Suprapubic skin (tissue), 4 donors: Measurements from ENCODE around the gene ALDH3B1. TPM values are rescaled to one million over a fixed set of nuclear protein-coding genes. Genes with fewer than 3 reads are reported as not detected.

Experiments
- DNase-seq, 2 donors: peaks; one replicate each; pipeline ENCODE4 v3.0.0-alpha.2; 2019; ENCODE audit warnings: low spot score in 2 of 2
- H3K27ac ChIP-seq: fragments of 200-600 bp; sonication (generic); one replicate; pipeline ENCODE4 v1.5.1; 2019
- H3K27me3 ChIP-seq: fragments of 200-600 bp; sonication (generic); one replicate; pipeline ENCODE4 v1.5.1; 2019
- H3K36me3 ChIP-seq: fragments of 200-600 bp; sonication (generic); one replicate; pipeline ENCODE4 v1.5.1; 2019
- H3K4me1 ChIP-seq: fragments of 200-600 bp; sonication (generic); one replicate; pipeline ENCODE4 v1.5.1; 2019
- H3K4me3 ChIP-seq: fragments of 200-600 bp; sonication (generic); one replicate; pipeline ENCODE4 v1.5.1; 2019; ENCODE audit warnings: mild to moderate bottlenecking
- H3K9me3 ChIP-seq: fragments of 200-600 bp; sonication (generic); one replicate; pipeline ENCODE4 v1.5.1; 2019
- EP300 ChIP-seq: sonication (generic); formaldehyde crosslinking; IDR thresholded peaks from one replicate; pipeline ENCODE4 v1.6.1; 2017; ENCODE audit warnings: antibody characterized with exemption
- POLR2A ChIP-seq, 2 donors: fragments of 450-650 bp; IDR thresholded peaks; one replicate each; pipeline ENCODE4 v1.6.1; 2017; ENCODE audit warnings: antibody characterized with exemption in 2 of 2, mild to moderate bottlenecking in 2 of 2, moderate library complexity in 2 of 2
- POLR2AphosphoS5 ChIP-seq, 3 donors: sonication (generic); formaldehyde crosslinking; IDR thresholded peaks; one replicate each; pipeline ENCODE4 v1.6.1; 2017; ENCODE audit warnings: antibody characterized with exemption in 3 of 3
- WGBS: methylation state at CpG from one replicate; pipeline ENCODE4 v1.1.5; 2018; 5-methylcytosine and 5-hydroxymethylcytosine counted together
- total RNA-seq, 4 donors: library from RNA; depleted of rRNA; stranded (reverse); fragments of >200 nt; gene quantifications; one replicate each; pipeline ENCODE4 v1.1.0, GENCODE V29; 2016
- TF ChIP-seq, protein P1 (sequence below), 2 donors: fragments of 200-600 bp in 1 of 2; fragments of 450-650 bp in 1 of 2; sonication (generic) in 1 of 2; IDR thresholded peaks; one replicate each; pipeline ENCODE4 v1.5.1; 2016 to 2019; ENCODE audit warnings: antibody characterized with exemption in 2 of 2, mild to moderate bottlenecking in 1 of 2, moderate library complexity in 1 of 2

Gene ALDH3B1
- total RNA-seq, 4 donors from 2014 or later, result 3.2 to 6.4 (median 5.9) TPM

DNA sequence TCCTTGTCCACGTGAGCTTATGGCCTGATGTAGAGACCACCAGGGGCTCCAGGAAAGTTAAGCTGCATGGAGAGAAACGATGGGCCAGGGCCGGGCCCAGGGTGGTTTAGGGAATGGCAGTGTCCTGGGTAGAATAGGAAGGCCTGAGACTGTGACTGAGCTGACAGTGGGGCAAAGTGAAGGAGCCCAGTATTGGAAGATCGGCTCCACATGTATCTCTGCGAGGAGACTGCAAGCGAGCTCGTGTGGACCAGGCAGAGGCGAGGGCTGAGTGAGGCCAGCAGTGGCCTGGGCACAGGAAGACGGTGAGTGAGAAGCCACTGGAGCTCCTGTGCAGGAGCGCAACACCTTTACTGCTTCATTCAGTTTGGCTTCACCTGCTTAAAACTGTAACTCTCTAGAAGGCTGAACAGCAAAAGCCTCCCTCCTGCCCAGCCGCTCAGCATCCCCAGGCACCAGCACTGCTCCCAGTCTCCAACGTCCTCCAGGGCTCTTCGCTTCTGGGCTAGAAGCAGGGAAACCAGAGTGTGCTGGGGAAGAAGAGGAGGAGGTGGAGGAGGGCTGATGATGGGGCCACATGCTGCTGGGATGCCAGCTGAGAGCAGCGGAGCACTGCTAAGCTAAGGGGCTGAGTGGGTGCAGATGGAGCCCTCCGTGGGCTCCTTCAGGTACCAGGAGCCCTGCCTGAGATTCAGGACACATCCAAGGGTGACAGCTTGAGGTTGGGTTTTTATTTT lies 42.2 kb downstream of the ALDH3B1 start:
- Histone ChIP-seq H3K9me3 (no peaks in the 10 kb centered on the region), H3K36me3 (peaks cover 53% of the 10 kb centered on the region), H3K27ac (no peak overlapping the region), H3K27me3 (no peaks in the 10 kb centered on the region), H3K4me1 (no peaks in the 10 kb centered on the region), H3K4me3 (no peak overlapping the region)
- 82% methylated on average over 15 of the region's 15 CpGs for WGBS
- TF ChIP-seq POLR2A (IDR thresholded peaks at IDR 0.05) (no peak), POLR2AphosphoS5 (IDR thresholded peaks at IDR 0.05) (no peak), EP300 (no peak)
- TF ChIP-seq, protein P1, sequence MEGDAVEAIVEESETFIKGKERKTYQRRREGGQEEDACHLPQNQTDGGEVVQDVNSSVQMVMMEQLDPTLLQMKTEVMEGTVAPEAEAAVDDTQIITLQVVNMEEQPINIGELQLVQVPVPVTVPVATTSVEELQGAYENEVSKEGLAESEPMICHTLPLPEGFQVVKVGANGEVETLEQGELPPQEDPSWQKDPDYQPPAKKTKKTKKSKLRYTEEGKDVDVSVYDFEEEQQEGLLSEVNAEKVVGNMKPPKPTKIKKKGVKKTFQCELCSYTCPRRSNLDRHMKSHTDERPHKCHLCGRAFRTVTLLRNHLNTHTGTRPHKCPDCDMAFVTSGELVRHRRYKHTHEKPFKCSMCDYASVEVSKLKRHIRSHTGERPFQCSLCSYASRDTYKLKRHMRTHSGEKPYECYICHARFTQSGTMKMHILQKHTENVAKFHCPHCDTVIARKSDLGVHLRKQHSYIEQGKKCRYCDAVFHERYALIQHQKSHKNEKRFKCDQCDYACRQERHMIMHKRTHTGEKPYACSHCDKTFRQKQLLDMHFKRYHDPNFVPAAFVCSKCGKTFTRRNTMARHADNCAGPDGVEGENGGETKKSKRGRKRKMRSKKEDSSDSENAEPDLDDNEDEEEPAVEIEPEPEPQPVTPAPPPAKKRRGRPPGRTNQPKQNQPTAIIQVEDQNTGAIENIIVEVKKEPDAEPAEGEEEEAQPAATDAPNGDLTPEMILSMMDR (IDR thresholded peaks at IDR 0.05), result no peak
- DNase-seq, result no peak

DNA sequence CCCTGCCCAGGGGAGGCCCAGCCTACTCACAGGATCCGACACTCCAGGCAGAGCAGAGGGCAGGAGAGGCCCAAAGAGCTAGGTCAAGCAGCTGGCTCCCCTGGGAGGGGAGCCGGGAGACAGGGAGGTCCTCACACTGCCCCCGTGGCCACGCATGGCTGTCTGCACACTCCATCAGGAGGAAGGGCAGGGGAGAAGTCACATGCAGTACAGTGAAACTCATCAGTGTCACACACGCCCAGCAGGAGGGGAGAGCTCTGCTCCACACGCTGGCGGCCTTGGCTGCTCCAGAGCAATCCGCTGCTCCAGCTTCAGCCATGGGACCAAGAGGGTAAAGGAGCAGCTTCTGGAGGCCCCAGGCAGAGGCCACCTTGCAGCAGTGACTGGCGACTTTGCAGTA lies 43.0 kb downstream of the ALDH3B1 start:
- 70% methylated on average over 5 of the region's 9 CpGs for WGBS
- H3K27me3 ChIP-seq, result no peaks in the 10 kb centered on the region
- H3K27ac ChIP-seq, result no peak overlapping the region
- DNase-seq, result peak in 1 of 2 donors; percentile 63
- no peak overlapping the region for H3K4me3 ChIP-seq
- H3K9me3 ChIP-seq, result no peaks in the 10 kb centered on the region
- H3K36me3 ChIP-seq, result peaks cover 45% of the 10 kb centered on the region
- TF ChIP-seq EP300 (no peak), POLR2AphosphoS5 (IDR thresholded peaks at IDR 0.05) (no peak), POLR2A (IDR thresholded peaks at IDR 0.05) (no peak)
- TF ChIP-seq, protein P1 (IDR thresholded peaks at IDR 0.05), result no peak
- no peaks in the 10 kb centered on the region for H3K4me1 ChIP-seq

DNA sequence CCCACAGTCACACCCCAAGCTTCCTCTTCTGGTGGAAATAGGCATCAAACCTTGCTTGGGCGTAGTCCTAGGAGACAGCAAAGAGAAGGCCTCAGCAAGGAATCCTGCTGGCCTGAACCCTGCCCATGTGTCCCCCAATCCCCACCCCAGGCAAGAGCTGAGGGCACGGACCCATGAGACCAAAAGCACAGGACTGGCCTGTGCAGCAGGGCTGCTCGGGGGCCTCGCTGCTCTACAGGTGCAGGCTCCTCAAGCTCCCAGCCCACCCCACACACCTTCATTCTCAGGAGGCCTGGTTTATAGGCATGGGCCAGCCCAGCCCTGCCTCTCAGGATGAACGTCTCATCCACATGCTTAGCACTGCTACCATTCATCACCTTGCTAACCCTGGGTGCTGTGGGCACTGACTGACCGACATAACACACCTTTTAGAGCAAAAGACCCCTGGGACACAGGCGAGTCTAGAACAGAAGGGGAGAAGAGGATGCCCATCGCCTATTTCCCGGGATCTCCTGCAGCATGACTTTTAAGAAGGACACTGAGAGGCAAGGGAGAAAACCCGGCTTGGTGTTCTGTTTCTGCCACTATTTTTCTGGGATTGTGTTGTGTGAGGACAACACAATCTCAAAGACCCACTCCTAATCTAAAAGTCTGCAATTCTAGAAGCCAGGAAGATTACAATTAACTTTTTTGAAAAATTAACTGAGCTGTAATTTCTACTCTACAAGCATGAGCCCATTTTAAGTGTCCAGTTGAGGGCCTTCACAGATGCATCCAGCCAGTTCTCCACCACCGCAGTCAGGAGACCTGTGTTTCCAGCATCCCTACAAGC lies 44.1 kb downstream of the ALDH3B1 start:
- WGBS, result 90% methylated on average over 9 of the region's 11 CpGs
- Histone ChIP-seq H3K4me1 (no peaks in the 10 kb centered on the region), H3K9me3 (no peaks in the 10 kb centered on the region), H3K36me3 (peaks cover 34% of the 10 kb centered on the region), H3K4me3 (no peak overlapping the region), H3K27me3 (no peaks in the 10 kb centered on the region), H3K27ac (no peak overlapping the region)
- TF ChIP-seq EP300 (no peak), POLR2A (IDR thresholded peaks at IDR 0.05) (no peak), POLR2AphosphoS5 (IDR thresholded peaks at IDR 0.05) (no peak)
- TF ChIP-seq, protein P1 (IDR thresholded peaks at IDR 0.05), result no peak
- peak in 1 of 2 donors; percentile 77 for DNase-seq

DNA sequence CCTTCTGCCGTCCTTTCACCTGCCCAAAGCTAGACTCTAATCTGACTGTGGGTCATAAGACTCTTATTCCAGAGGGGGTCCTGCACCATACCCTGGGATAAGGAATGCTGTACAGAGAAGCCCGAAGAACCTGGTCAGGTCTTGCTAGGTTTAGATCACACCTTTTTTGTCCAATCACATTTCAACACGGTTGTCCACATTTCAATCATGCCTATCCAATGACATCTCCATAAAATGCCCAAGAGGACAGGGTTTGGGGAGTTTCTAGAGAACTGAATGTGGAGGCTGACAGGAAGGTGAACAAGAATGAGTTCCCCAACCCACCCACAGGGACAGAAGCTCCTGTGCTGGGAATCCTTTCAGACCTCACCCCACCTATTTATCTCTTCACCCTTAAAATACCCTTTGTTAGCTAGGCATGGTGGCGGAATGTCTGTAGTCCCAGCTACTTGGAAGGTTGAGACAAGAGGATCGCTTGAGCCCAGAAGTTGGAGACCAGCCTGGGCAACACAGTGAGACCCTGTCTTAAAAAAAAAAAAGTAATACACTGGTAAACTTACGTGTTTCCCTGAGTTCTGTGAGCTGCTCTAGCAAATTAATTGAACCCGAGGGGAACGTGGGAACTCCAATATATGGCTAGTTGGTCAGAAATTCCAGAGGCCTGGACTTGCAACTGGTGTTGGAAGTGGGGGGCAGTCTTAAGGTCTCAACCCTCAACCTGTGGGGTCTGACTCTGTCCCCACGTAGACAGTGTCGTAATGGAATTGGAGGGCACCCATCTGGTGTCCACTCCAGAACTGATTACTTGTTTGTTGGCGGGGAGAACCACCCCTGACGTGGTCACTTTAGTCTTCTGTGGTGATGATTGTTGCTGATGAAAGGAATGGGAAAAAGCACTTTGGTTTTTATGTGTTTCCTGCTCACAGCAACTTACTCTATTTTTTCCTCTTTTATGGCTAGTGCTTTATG lies 46.5 kb downstream of the ALDH3B1 start:
- TF ChIP-seq POLR2A (IDR thresholded peaks at IDR 0.05) (no peak), POLR2AphosphoS5 (IDR thresholded peaks at IDR 0.05) (no peak), EP300 (no peak)
- TF ChIP-seq, protein P1 (IDR thresholded peaks at IDR 0.05), result no peak
- Histone ChIP-seq H3K9me3 (no peaks in the 10 kb centered on the region), H3K36me3 (peaks cover 17% of the 10 kb centered on the region), H3K27me3 (no peaks in the 10 kb centered on the region), H3K27ac (no peak overlapping the region), H3K4me1 (no peaks in the 10 kb centered on the region), H3K4me3 (no peak overlapping the region)
- 91% methylated on average over 12 of the region's 12 CpGs for WGBS
- DNase-seq, result no peak
